Activated CD8-positive, alpha-beta memory T cell treated with anti-CD3 and anti-CD28 coated beads for 48 hours (primary cell): ENCODE data around the gene PLXNB2.

Source experiments
- DNase-seq, 3 experiments: peaks; one replicate each; pipeline ENCODE4 v3.0.0-alpha.2; 2020; ENCODE audit warnings: low read depth in 2 of 3, low spot score in 2 of 3

The PLXNB2 gene

GRCh38 chr22:50313021-50313420 lies 5.6 kb upstream of the PLXNB2 start:
- no peak for DNase-seq

- no peak for DNase-seq
Observed at GRCh38 chr22:50312371-50312770, 4.9 kb upstream of the PLXNB2 start.

- DNase-seq = no peak
Observed at GRCh38 chr22:50311606-50312351, 4.3 kb upstream of the PLXNB2 start.

- DNase-seq = no peak
Observed at GRCh38 chr22:50310949-50311444, 3.6 kb upstream of the PLXNB2 start.

- no peak for DNase-seq
Observed at GRCh38 chr22:50310031-50310722, 2.7 kb upstream of the PLXNB2 start.

- no peak for DNase-seq
Observed at GRCh38 chr22:50309601-50309991, 2.1 kb upstream of the PLXNB2 start.

- DNase-seq = no peak
Observed at GRCh38 chr22:50308986-50309600, 1.6 kb upstream of the PLXNB2 start.

GRCh38 chr22:50308597-50308935 lies 1.1 kb upstream of the PLXNB2 start:
- no peak for DNase-seq

GRCh38 chr22:50307890-50308596 lies 597 bp upstream of the PLXNB2 start:
- DNase-seq = no peak

GRCh38 chr22:50305923-50306566 lies 1.4 kb downstream of the PLXNB2 start:
- DNase-seq = no peak

GRCh38 chr22:50305393-50305922 lies 2.0 kb downstream of the PLXNB2 start:
- no peak for DNase-seq

GRCh38 chr22:50304528-50305392 lies 2.7 kb downstream of the PLXNB2 start:
- DNase-seq = no peak

- DNase-seq = no peak
Observed at GRCh38 chr22:50303848-50304527, 3.5 kb downstream of the PLXNB2 start.

GRCh38 chr22:50303515-50303847 lies 4.0 kb downstream of the PLXNB2 start:
- no peak for DNase-seq

- DNase-seq = no peak
Observed at GRCh38 chr22:50302564-50302963, 4.9 kb downstream of the PLXNB2 start.

GRCh38 chr22:50302041-50302541 lies 5.4 kb downstream of the PLXNB2 start:
- DNase-seq = no peak

- no peak for DNase-seq
Observed at GRCh38 chr22:50301581-50301991, 5.9 kb downstream of the PLXNB2 start.

GRCh38 chr22:50300620-50301257 lies 6.7 kb downstream of the PLXNB2 start:
- DNase-seq = no peak
